Neural cell (in vitro differentiated cells): ENCODE measurements around the gene ZNF555. TPM values are rescaled to one million over a fixed set of nuclear protein-coding genes. Genes with fewer than 3 reads are reported as not detected.

ENCODE experiments used
- H2AFZ ChIP-seq: fragments of 200-600, 300-800 bp; sonication (generic), shearing (Covaris generic); 2 replicates; pipeline ENCODE4 v1.6.0; 2014; ENCODE audit warnings: low read depth, mild to moderate bottlenecking, antibody characterized with exemption, low read length, moderate library complexity
- H3F3A ChIP-seq: fragments of 200-600 bp; shearing (Covaris generic); 2 replicates; pipeline ENCODE4 v1.6.1; 2016; ENCODE audit warnings: mild to moderate bottlenecking, moderate library complexity, mixed read lengths, antibody characterized with exemption, low read length; ENCODE audit not compliant: insufficient read depth, poor library complexity, severe bottlenecking
- H3K27ac ChIP-seq: fragments of 200-600, 300-800 bp; sonication (generic), shearing (Covaris generic); 2 replicates; pipeline ENCODE4 v1.5.1; 2014; ENCODE audit warnings: mild to moderate bottlenecking, low read length, moderate library complexity
- H3K27me3 ChIP-seq: fragments of 300-800, 200-600 bp; sonication (generic), shearing (Covaris generic); 2 replicates; pipeline ENCODE4 v1.6.0; 2014; ENCODE audit warnings: mild to moderate bottlenecking, low read depth, low read length, moderate library complexity; ENCODE audit not compliant: insufficient read depth
- H3K36me3 ChIP-seq: fragments of 300-800, 200-600 bp; sonication (generic), shearing (Covaris generic); 2 replicates; pipeline ENCODE4 v1.5.1; 2014; ENCODE audit warnings: mild to moderate bottlenecking, antibody characterized with exemption, low read length, moderate library complexity; ENCODE audit not compliant: insufficient read depth
- H3K4me2 ChIP-seq: fragments of 300-800, 200-600 bp; sonication (generic), shearing (Covaris generic); 2 replicates; pipeline ENCODE4 v1.6.0; 2014; ENCODE audit warnings: mild to moderate bottlenecking, low read length
- H3K4me3 ChIP-seq: fragments of 300-800, 200-600 bp; sonication (generic), shearing (Covaris generic); 2 replicates; pipeline ENCODE4 v1.5.1; 2014; ENCODE audit warnings: mild to moderate bottlenecking, low read length, moderate library complexity
- H3K79me2 ChIP-seq: fragments of 200-600 bp; shearing (Covaris generic); replicated peaks from 2 replicates; pipeline ENCODE4 v1.6.0; 2014; ENCODE audit warnings: mild to moderate bottlenecking, low read length, moderate library complexity; ENCODE audit not compliant: insufficient read depth
- H3K9ac ChIP-seq: fragments of 300-800, 200-600 bp; sonication (generic), shearing (Covaris generic); 2 replicates; pipeline ENCODE4 v1.6.1; 2016; ENCODE audit warnings: mild to moderate bottlenecking, low read length, mixed read lengths
- H3K9me2 ChIP-seq: fragments of 200-600 bp; shearing (Covaris generic); 2 replicates; pipeline ENCODE4 v1.6.1; 2016; ENCODE audit warnings: mild to moderate bottlenecking, low read length, mixed read lengths; ENCODE audit not compliant: insufficient read depth
- H3K9me3 ChIP-seq: fragments of 200-600, 300-800 bp; sonication (generic), shearing (Covaris generic); 2 replicates; pipeline ENCODE4 v1.6.1; 2016; ENCODE audit warnings: mild to moderate bottlenecking, mixed run types, low read length, moderate library complexity, mixed read lengths
- H4K20me1 ChIP-seq: fragments of 200-600 bp; shearing (Covaris generic); 2 replicates; pipeline ENCODE4 v1.6.1; 2016; ENCODE audit warnings: mild to moderate bottlenecking, mixed run types; ENCODE audit not compliant: insufficient read depth
- EP300 ChIP-seq: fragments of 450-650 bp; conservative IDR thresholded peaks from 2 replicates; pipeline ENCODE4 v1.6.1; 2014; ENCODE audit warnings: antibody characterized with exemption, mild to moderate bottlenecking, moderate library complexity; ENCODE audit not compliant: poor library complexity, severe bottlenecking
- EZH2 ChIP-seq: fragments of 200-600, 300-800 bp; shearing (Covaris generic), sonication (generic); IDR thresholded peaks from 2 replicates; pipeline ENCODE4 v1.6.1; 2014; ENCODE audit warnings: antibody characterized with exemption, low read length, borderline replicate concordance, mild to moderate bottlenecking; ENCODE audit not compliant: insufficient read depth, poor library complexity, severe bottlenecking
- MXI1 ChIP-seq: fragments of 450-650 bp; conservative IDR thresholded peaks from 2 replicates; pipeline ENCODE4 v1.6.1; 2014; ENCODE audit warnings: antibody characterized with exemption, mild to moderate bottlenecking; ENCODE audit not compliant: poor library complexity, severe bottlenecking
- POLR2AphosphoS5 ChIP-seq: IDR thresholded peaks from 2 replicates; pipeline ENCODE4 v1.6.1; 2012
- RAD21 ChIP-seq: fragments of 450-650 bp; conservative IDR thresholded peaks from 2 replicates; pipeline ENCODE4 v1.6.1; 2014; ENCODE audit warnings: antibody characterized with exemption, mild to moderate bottlenecking, moderate library complexity
- SMC3 ChIP-seq: fragments of 450-650 bp; conservative IDR thresholded peaks from 2 replicates; pipeline ENCODE4 v1.6.1; 2014; ENCODE audit warnings: antibody characterized with exemption, mild to moderate bottlenecking, moderate library complexity; ENCODE audit not compliant: poor library complexity
- TAF1 ChIP-seq: IDR thresholded peaks from 2 replicates; pipeline ENCODE4 v1.6.1; 2012; ENCODE audit warnings: low read depth
- polyA plus RNA-seq: library from polyadenylated mRNA; depleted of rRNA; stranded (reverse); fragments of >200 nt; gene quantifications from 2 replicates; pipeline ENCODE4 v1.2.3, GENCODE V29; 2014
- TF ChIP-seq, protein P1 (sequence below): IDR thresholded peaks from 2 replicates; pipeline ENCODE4 v1.6.1; 2012; ENCODE audit warnings: borderline replicate concordance
- TF ChIP-seq, protein P2 (sequence below): fragments of 450-650 bp; IDR thresholded peaks from 2 replicates; pipeline ENCODE4 v1.5.1; 2014; ENCODE audit warnings: antibody characterized with exemption, mild to moderate bottlenecking, moderate library complexity; ENCODE audit not compliant: poor library complexity, severe bottlenecking

ZNF555 gene
- polyA plus RNA-seq, 1 donor from 2014 or later: 6.5 TPM

DNA sequence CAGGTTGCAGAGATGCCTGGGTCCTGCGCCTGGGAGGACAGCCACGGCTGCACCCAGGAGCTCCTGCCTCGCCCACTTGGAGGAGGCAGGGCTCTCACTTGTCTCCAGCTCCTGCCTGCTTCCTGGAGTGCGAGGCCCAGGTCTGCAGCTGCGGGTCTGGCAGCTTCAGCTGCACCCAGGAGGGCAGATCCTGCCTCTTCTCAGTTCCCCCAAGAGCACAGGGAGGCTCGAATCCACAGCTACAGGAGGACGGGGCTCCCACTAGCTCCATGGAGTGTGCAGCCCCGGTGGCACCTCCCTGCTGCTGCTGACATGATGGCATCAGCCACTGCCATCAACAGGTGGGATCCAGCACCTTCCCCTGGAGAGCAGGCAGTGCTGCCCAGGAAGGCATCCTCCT lies 17.1 kb upstream of the ZNF555 start:
- Histone ChIP-seq H3K27ac (no peak overlapping the region), H3K4me3 (no peak overlapping the region), H3K79me2 (no peaks in the 10 kb centered on the region), H3K36me3 (peaks cover 10% of the 10 kb centered on the region), H3F3A (no peaks in the 10 kb centered on the region), H3K9me2 (no peaks in the 10 kb centered on the region), H2AFZ (no peak overlapping the region), H3K27me3 (no peaks in the 10 kb centered on the region), H4K20me1 (no peaks in the 10 kb centered on the region), H3K9ac (no peak overlapping the region), H3K9me3 (no peaks in the 10 kb centered on the region), H3K4me2 (no peak overlapping the region)
- TF ChIP-seq TAF1: no peak
- TF ChIP-seq RAD21: no peak
- no peak for TF ChIP-seq POLR2AphosphoS5
- no peak for TF ChIP-seq EZH2

DNA sequence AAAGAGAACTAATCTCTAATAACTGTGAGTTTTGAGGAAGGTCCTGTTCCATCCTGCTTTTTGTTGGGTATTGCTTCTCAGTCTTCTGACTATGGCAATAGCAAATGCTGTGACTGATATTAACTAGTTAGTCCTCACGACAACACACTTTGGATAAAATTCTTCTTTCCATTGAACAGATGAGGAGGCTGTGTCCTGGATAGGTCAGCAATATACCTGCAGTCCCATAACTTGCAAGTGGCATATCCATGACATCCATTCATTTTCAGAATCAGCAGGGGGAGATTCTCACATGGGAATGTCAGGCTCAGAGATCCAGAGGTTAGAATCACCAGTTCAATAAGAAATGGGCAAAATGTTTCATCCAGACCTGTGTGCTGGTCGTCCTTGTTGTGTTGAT lies 14.3 kb upstream of the ZNF555 start:
- no peak overlapping the region for H3K4me2 ChIP-seq
- no peak overlapping the region for H2AFZ ChIP-seq
- no peaks in the 10 kb centered on the region for H3K9me2 ChIP-seq
- TF ChIP-seq SMC3: no peak
- no peak for TF ChIP-seq EP300
- TF ChIP-seq MXI1: no peak
- no peak for TF ChIP-seq POLR2AphosphoS5
- TF ChIP-seq, protein P1, sequence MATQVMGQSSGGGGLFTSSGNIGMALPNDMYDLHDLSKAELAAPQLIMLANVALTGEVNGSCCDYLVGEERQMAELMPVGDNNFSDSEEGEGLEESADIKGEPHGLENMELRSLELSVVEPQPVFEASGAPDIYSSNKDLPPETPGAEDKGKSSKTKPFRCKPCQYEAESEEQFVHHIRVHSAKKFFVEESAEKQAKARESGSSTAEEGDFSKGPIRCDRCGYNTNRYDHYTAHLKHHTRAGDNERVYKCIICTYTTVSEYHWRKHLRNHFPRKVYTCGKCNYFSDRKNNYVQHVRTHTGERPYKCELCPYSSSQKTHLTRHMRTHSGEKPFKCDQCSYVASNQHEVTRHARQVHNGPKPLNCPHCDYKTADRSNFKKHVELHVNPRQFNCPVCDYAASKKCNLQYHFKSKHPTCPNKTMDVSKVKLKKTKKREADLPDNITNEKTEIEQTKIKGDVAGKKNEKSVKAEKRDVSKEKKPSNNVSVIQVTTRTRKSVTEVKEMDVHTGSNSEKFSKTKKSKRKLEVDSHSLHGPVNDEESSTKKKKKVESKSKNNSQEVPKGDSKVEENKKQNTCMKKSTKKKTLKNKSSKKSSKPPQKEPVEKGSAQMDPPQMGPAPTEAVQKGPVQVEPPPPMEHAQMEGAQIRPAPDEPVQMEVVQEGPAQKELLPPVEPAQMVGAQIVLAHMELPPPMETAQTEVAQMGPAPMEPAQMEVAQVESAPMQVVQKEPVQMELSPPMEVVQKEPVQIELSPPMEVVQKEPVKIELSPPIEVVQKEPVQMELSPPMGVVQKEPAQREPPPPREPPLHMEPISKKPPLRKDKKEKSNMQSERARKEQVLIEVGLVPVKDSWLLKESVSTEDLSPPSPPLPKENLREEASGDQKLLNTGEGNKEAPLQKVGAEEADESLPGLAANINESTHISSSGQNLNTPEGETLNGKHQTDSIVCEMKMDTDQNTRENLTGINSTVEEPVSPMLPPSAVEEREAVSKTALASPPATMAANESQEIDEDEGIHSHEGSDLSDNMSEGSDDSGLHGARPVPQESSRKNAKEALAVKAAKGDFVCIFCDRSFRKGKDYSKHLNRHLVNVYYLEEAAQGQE: no peak
- TF ChIP-seq EZH2: no peak
- TF ChIP-seq, protein P2, sequence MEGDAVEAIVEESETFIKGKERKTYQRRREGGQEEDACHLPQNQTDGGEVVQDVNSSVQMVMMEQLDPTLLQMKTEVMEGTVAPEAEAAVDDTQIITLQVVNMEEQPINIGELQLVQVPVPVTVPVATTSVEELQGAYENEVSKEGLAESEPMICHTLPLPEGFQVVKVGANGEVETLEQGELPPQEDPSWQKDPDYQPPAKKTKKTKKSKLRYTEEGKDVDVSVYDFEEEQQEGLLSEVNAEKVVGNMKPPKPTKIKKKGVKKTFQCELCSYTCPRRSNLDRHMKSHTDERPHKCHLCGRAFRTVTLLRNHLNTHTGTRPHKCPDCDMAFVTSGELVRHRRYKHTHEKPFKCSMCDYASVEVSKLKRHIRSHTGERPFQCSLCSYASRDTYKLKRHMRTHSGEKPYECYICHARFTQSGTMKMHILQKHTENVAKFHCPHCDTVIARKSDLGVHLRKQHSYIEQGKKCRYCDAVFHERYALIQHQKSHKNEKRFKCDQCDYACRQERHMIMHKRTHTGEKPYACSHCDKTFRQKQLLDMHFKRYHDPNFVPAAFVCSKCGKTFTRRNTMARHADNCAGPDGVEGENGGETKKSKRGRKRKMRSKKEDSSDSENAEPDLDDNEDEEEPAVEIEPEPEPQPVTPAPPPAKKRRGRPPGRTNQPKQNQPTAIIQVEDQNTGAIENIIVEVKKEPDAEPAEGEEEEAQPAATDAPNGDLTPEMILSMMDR: no peak
- TF ChIP-seq RAD21: no peak
- TF ChIP-seq TAF1: no peak
- no peaks in the 10 kb centered on the region for H4K20me1 ChIP-seq
- no peaks in the 10 kb centered on the region for H3K79me2 ChIP-seq
- H3K9ac ChIP-seq: no peak overlapping the region
- H3K27me3 ChIP-seq: no peaks in the 10 kb centered on the region
- no peak overlapping the region for H3K27ac ChIP-seq
- peaks cover 4% of the 10 kb centered on the region for H3K9me3 ChIP-seq
- peaks cover 10% of the 10 kb centered on the region for H3K36me3 ChIP-seq
- no peak overlapping the region for H3K4me3 ChIP-seq
- no peaks in the 10 kb centered on the region for H3F3A ChIP-seq
